Daoy (cell line): ENCODE data around the gene CORIN. TPM values are rescaled to one million over a fixed set of nuclear protein-coding genes. Genes with fewer than 3 reads are reported as not detected.
"Not testable (repeated sequence)": the region's sequence is repeated elsewhere in the genome, so short reads cannot be mapped to it uniquely, and the experiment has no call there.

Experiments used
- DNase-seq: peaks from one replicate; pipeline ENCODE4 v3.0.0-alpha.2; 2015; ENCODE audit warnings: low read depth
- total RNA-seq: library from RNA; depleted of rRNA; stranded (reverse); fragments of >200 nt; shearing (Covaris generic); gene quantifications from 2 replicates; pipeline ENCODE4 v1.2.3, GENCODE V29; 2014; rRNA removed

Gene CORIN
- total RNA-seq, 1 experiment from 2014 or later: not detected

DNA sequence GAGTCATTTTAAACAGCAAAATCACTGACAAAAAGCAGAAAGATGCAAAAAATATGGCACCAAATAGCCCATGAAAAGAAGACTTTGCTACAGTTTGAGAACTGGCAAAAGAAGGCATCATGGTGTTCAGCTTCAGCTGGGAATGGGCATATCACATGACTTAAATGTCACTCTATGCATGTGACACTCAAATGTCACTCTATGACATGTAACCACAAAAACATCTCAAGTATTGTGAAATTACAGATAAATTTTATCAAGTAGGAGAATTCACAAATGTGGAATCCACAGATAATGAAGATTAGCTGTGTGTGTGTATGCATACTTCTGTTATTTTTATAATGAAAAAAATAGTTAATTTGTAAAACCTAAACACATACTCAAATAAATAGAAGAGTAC lies 270.9 kb downstream of the CORIN start:
- DNase-seq: no peak

DNA sequence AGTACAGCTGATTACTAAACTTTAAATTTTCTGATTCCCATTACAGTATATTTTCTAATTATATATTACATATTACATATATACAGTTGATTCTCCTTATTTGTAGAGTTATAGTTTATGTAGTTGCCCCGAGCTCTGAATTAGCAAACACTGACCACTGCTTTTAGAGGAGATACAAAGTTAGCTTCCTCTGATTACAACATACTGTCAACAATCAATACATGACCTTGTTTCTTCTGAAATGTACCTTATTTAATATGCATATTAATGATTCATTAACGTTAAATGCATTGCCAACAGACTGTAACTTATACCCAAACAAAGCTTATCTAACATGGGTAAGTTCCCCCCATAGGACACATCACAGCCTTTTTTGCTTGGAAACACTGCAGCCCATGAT lies 271.3 kb downstream of the CORIN start:
- no peak for DNase-seq

DNA sequence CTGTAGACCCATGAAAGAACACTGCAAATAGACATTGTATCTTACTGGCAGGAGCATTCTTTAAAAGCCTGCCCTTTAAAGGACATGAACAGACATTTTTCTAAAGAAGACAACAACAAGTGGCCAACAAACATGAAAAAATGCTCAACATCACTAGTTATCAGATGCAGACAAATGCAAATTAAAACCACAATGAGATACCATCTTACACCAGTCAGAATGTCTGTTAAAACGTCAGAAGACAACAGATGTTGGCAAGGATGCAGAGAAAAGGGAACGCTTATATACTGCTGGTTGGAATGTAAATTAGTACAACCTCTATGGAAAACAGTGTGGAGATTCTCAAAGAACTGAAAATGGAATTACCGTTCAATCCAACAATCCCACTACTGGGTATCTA lies 275.6 kb downstream of the CORIN start:
- no peak for DNase-seq

DNA sequence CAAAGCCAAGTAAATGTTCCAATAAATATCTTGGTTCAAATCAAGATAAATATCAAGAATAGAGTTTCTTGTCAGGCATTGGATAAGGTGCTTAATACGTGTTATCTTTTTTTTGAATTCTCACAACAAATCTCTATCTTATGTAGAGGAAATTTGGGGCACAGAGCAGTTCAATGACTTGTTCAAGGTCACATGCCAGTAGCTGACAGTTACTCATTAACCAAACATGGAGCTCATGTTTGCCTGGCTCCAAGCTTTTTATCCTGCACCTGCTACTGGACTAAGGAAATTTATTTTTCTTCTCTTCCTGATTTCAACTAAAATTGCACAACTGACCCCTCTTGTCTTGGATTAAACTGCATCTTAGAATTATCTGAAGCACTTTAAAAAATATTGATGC lies 276.5 kb downstream of the CORIN start:
- DNase-seq: no peak

DNA sequence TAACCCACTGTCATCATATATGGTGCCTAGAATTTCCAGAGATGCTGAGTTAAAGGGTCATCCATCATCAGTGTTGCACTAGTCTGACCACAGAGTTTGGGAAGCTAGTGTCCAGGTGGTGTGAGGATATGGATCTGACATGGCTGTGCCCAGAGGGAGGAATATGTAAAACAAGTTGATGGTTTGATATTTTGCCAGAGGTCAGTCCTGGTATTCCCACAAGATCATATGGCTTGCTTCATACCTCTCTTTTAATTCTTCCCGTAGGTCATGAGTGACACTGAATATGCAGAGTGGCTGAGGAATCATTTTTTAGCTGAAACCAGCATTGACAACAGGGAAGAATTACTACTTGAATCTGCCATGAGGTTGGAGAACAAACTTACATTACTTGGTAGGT lies 277.2 kb downstream of the CORIN start:
- no peak for DNase-seq

DNA sequence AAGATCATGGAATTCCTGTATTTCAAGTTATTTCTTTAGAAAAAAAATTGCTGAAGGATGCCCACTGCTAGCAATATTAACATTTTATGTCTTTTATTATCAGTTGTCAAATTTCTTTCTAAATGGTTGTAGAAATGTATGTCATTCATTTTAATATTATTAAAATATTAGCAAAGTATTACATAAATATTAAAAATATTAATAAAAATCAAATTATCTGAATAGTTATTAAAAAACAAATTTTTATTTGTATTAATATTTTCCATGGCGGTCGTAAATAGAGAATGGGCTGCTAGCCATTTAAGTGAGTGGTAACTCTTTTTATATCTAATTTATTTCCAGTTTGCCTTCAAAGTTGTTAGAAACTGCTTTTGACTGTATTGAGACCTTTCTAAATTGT lies 280.6 kb downstream of the CORIN start:
- DNase-seq: no peak

DNA sequence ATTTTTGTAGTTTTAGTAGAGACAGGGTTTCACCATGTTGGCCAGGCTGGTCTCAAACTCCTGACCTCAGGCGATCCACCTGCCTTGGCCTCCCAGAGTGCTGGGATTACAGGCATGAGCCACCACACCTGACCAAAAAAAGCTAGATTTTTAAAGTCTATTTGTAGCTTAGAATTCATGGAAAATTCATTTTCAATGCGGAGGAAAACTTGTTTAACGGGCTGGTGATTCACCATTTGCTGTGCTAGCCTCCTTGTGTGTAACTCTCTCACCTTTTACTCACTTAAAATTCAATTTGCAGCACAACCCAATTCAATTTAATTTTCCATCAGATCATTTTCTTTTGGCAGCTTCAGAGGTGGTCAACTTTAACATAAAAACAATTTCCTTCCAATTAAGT lies 281.9 kb downstream of the CORIN start:
- DNase-seq: not testable (repeated sequence)

DNA sequence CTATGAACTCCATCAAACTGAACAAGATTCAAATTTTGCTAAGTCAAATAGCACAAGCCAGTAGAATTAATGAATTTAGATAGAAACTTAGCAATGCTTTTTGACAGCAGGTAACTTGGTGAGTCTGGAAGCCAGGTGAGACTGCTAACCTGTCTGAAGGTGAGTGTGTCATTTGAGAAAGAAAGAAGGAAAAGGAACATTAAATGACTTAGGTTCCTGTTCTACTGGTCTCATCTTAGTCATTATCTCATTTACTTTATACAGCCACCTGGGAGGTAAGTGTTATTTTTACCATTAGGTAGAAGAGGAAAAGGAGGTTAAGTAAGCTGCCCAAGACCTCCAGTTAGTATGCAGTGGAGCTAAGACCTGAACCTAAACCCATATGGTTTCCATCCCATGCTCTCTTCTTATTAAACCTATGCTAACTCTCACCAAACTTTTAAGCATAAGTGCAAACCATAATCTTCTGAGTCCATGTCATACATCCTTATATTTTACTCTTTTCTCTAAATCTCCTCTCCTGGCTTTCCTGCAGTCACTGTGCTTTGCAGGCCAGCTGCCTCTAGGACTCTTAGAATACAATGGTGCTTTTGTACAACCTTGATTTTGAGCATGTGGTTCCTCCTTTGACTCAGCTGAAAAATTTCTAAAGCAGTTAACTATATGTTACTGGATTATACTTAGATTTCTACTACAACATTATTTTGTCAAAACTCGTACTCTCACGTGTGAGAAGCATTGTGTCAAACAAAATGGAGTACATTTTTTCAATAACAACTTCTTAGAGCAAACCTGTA lies 284.3 kb downstream of the CORIN start:
- DNase-seq: no peak

DNA sequence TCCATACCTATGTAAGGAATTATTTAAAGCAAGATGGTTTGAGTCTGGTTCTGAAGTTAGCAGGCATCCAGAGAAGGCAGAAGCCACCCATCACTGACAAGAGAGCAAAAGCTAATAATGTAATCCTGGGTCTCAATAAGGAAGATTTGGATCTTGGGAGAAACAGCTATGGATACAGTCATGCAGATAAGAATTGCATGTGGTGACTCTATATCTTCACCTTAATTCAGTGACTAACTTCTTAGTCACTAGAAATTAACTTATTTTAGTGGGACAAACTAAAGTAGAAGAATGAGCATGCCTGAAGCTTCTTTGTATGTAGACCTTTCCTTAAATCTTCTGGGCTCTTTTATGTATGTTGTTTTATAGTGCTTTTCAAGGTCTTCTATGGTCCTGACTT lies 286.2 kb downstream of the CORIN start:
- DNase-seq: peak; percentile 19

DNA sequence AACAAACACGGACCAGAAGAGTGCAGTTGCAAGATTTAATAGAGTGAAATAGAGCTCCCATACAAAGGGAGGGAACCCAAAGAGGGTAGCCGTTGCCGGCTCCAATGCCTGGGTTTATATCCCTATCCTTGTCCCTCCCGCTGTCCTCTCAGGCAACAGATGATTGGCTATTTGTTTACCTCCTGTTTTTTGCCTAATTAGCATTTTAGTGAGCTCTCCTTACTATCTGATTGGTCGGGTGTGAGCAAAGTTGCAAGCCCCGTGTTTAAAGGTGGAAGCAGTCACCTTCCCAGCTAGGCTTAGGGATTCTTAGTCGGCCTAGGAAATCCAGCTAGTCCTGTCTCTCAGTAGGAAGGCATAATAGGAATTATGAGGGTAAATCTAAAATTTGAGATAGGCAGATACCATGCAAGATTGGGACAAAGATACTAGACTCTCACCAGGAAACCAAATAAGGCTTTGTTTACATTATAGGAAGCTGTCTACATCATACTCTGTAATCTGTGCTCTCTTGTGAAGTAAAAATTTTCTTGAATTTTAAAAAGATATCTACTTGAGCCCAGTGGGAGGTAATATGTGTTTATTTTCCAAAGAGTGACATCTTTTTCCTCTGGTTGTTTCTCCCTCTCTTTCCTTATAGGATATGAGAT lies 286.8 kb downstream of the CORIN start:
- no peak for DNase-seq

DNA sequence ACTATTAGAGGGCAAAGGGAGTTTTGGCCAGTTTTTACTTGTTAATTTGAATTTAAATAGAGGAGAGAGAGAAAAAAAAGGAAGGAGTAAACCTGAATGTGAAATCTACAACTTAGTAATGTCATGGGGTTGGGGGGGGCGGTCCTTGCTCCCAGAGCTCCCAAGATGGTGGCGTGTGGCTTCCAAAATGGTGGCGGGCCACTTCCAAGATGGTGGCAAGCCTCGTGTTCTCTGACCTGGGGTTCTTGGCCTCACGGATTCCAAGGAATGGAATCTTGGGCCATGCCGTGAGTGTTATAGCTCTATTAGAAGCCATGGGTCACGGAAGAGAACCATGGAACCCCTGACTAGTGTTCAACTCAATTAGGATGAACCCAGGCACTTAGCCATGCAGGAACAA lies 287.5 kb downstream of the CORIN start:
- not testable (repeated sequence) for DNase-seq

Other genes with a start within 250 kb of the CORIN start
- 6.5 and 7.7 TPM in 2 replicates for gene NFXL1, start 76.5 kb upstream of the CORIN start, total RNA-seq
- gene CNGA1, start 178.6 kb upstream of the CORIN start, total RNA-seq: not detected in 2 replicates
- gene NIPAL1, start 178.7 kb upstream of the CORIN start, total RNA-seq: 0.54 and 3.0 TPM in 2 replicates